ENCODE measurements around the gene DUSP2. TPM values are rescaled to one million over a fixed set of nuclear protein-coding genes. Genes with fewer than 3 reads are reported as not detected.

Gene DUSP2
- total and polyA plus RNA-seq, 8 donors = 0.82 to 5.7 (median 1.7) TPM

- DNase-seq = peak in 1 of 4 donors; percentile 25
- TF ChIP-seq CTCF (IDR thresholded peaks at IDR 0.05) = no peak
- no peaks in the 10 kb centered on the region for H3K9me3 ChIP-seq
- peaks cover 0 to 11% of the 10 kb centered on the region in 2 donors for H3K4me1 ChIP-seq
- intact Hi-C loops (cut with DNase I) = no loop called here
- ATAC-seq = no peak
- no peaks in the 10 kb centered on the region for H3K36me3 ChIP-seq
- H3K27ac ChIP-seq = no peak overlapping the region
- H3K4me3 ChIP-seq = no peak overlapping the region
- peaks cover 0 to 13% of the 10 kb centered on the region in 2 donors for H3K27me3 ChIP-seq
Observed at GRCh38 chr2:96153991-96154431, 8.8 kb upstream of the DUSP2 start.

GRCh38 chr2:96153291-96153713, 8.1 kb upstream of the DUSP2 start:
- Histone ChIP-seq H3K27ac (no peak overlapping the region), H3K9me3 (no peaks in the 10 kb centered on the region), H3K4me1 (peaks cover 0 to 18% of the 10 kb centered on the region in 2 donors), H3K27me3 (peaks cover 0 to 9% of the 10 kb centered on the region in 2 donors), H3K36me3 (no peaks in the 10 kb centered on the region), H3K4me3 (no peak overlapping the region)
- intact Hi-C loops (cut with DNase I) = no loop called here
- DNase-seq = peak in 1 of 4 donors; percentile 18
- ATAC-seq = no peak
- TF ChIP-seq CTCF (IDR thresholded peaks at IDR 0.05) = no peak

GRCh38 chr2:96152304-96153161, 7.3 kb upstream of the DUSP2 start:
- intact Hi-C loops (cut with DNase I) = no loop called here
- TF ChIP-seq CTCF (IDR thresholded peaks at IDR 0.05) = no peak
- ATAC-seq = no peak
- no peak overlapping the region for H3K27ac ChIP-seq
- H3K4me1 ChIP-seq = peaks cover 0 to 18% of the 10 kb centered on the region in 2 donors
- H3K27me3 ChIP-seq = peaks cover 0 to 1% of the 10 kb centered on the region in 2 donors
- no peaks in the 10 kb centered on the region for H3K36me3 ChIP-seq
- peak in 2 of 4 donors; percentile 16 to 58 for DNase-seq
- H3K9me3 ChIP-seq = no peaks in the 10 kb centered on the region
- no peak overlapping the region for H3K4me3 ChIP-seq

- peak in 1 of 4 donors; percentile 11 for DNase-seq
Observed at GRCh38 chr2:96151595-96152303, 6.5 kb upstream of the DUSP2 start.

More at GRCh38 chr2:96151595-96152303, 6.5 kb upstream of the DUSP2 start:
- no peak for ATAC-seq
- H3K27ac ChIP-seq = no peak overlapping the region
- H3K36me3 ChIP-seq = no peaks in the 10 kb centered on the region
- H3K27me3 ChIP-seq = no peaks in the 10 kb centered on the region
- no peak for TF ChIP-seq CTCF (IDR thresholded peaks at IDR 0.05)
- H3K4me1 ChIP-seq = peaks cover 0 to 25% of the 10 kb centered on the region in 2 donors
- intact Hi-C loops (cut with DNase I) = no loop called here
- H3K9me3 ChIP-seq = no peaks in the 10 kb centered on the region
- H3K4me3 ChIP-seq = no peak overlapping the region

Measured in left lung (tissue), 10 donors.